DND-41 (cell line): ENCODE results near the gene SERPINA5.

Experiments used
- ATAC-seq: fragments of 200-7000 bp; cut with Tn5 transposase; 3 replicates; pipeline ENCODE4 v1.9.1; 2021; ENCODE audit warnings: low read depth; ENCODE audit not compliant: insufficient read depth
- DNase-seq: peaks from one replicate; pipeline ENCODE4 v3.0.0-alpha.2; 2020
- H2AFZ ChIP-seq: 2 replicates; pipeline ENCODE4 v1.6.0; 2012; ENCODE audit warnings: low read depth, low read length
- H3K27ac ChIP-seq: 2 replicates; pipeline ENCODE4 v1.5.1; 2012; ENCODE audit warnings: low read length, inconsistent platforms
- H3K27me3 ChIP-seq: fragments of 200-600 bp; sonication (generic); 2 replicates; pipeline ENCODE4 v1.6.0; 2012; ENCODE audit warnings: low read length, mild to moderate bottlenecking, inconsistent platforms; ENCODE audit not compliant: insufficient read depth, poor library complexity
- H3K36me3 ChIP-seq: 2 replicates; pipeline ENCODE4 v1.5.1; 2012; ENCODE audit warnings: low read length, inconsistent platforms; ENCODE audit not compliant: insufficient read depth
- H3K4me1 ChIP-seq: 2 replicates; pipeline ENCODE4 v1.5.1; 2012; ENCODE audit warnings: mild to moderate bottlenecking, low read length; ENCODE audit not compliant: insufficient read depth
- H3K4me2 ChIP-seq: 2 replicates; pipeline ENCODE4 v1.6.0; 2012; ENCODE audit warnings: mild to moderate bottlenecking, moderate library complexity, low read length, inconsistent platforms; ENCODE audit not compliant: insufficient read depth
- H3K4me3 ChIP-seq, 2 experiments: fragments of 200-600 bp in 1 of 2; shearing (Covaris generic) in 1 of 2; 2 replicates each; pipeline ENCODE4 v1.5.1; 2012 to 2016; ENCODE audit warnings: inconsistent platforms in 2 of 2, low read length in 2 of 2, mild to moderate bottlenecking in 2 of 2, low read depth in 1 of 2, moderate library complexity in 1 of 2
- H3K79me2 ChIP-seq: 2 replicates; pipeline ENCODE4 v1.6.0; 2012; ENCODE audit warnings: low read length, inconsistent platforms; ENCODE audit not compliant: insufficient read depth
- H3K9ac ChIP-seq: 2 replicates; pipeline ENCODE4 v1.6.0; 2012; ENCODE audit warnings: low read depth, mild to moderate bottlenecking, inconsistent platforms, low read length, moderate library complexity
- H3K9me3 ChIP-seq: 2 replicates; pipeline ENCODE4 v1.5.1; 2012; ENCODE audit warnings: low read length, moderate library complexity, mild to moderate bottlenecking, inconsistent platforms; ENCODE audit not compliant: insufficient read depth, severe bottlenecking
- H4K20me1 ChIP-seq: 2 replicates; pipeline ENCODE4 v1.6.0; 2012; ENCODE audit warnings: low read length; ENCODE audit not compliant: insufficient read depth
- CTCF ChIP-seq: IDR thresholded peaks from 2 replicates; pipeline ENCODE4 v1.5.1; 2012; ENCODE audit warnings: borderline replicate concordance, low read length, moderate library complexity, mild to moderate bottlenecking; ENCODE audit not compliant: poor library complexity, severe bottlenecking; ENCODE audit errors: extremely low read depth
- EZH2 ChIP-seq: IDR thresholded peaks from 3 replicates; pipeline ENCODE4 v1.6.1; 2012; ENCODE audit warnings: borderline replicate concordance, low read depth, mild to moderate bottlenecking, moderate library complexity, low read length, inconsistent platforms; ENCODE audit not compliant: severe bottlenecking

The SERPINA5 gene

GRCh38 chr14:94617366-94617941, 36.2 kb downstream of the SERPINA5 start:
- H3K27me3 ChIP-seq, result no peaks in the 10 kb centered on the region
- no peaks in the 10 kb centered on the region for H4K20me1 ChIP-seq
- no peak overlapping the region for H3K27ac ChIP-seq
- H3K9me3 ChIP-seq, result peaks cover 18% of the 10 kb centered on the region
- H2AFZ ChIP-seq, result no peak overlapping the region
- no peaks in the 10 kb centered on the region for H3K4me1 ChIP-seq
- no peaks in the 10 kb centered on the region for H3K36me3 ChIP-seq
- H3K4me2 ChIP-seq, result no peak overlapping the region
- H3K79me2 ChIP-seq, result no peaks in the 10 kb centered on the region
- ATAC-seq (no peak), DNase-seq (no peak)
- H3K4me3 ChIP-seq, result no peak overlapping the region
- TF ChIP-seq EZH2 (no peak), CTCF (no peak)
- no peak overlapping the region for H3K9ac ChIP-seq

- DNase-seq (no peak), ATAC-seq (no peak)
- Histone ChIP-seq H3K9ac (no peak overlapping the region), H3K27me3 (no peaks in the 10 kb centered on the region), H3K79me2 (no peaks in the 10 kb centered on the region), H2AFZ (no peak overlapping the region), H3K36me3 (no peaks in the 10 kb centered on the region), H3K4me1 (no peaks in the 10 kb centered on the region), H3K9me3 (peaks cover 18% of the 10 kb centered on the region), H4K20me1 (no peaks in the 10 kb centered on the region), H3K4me2 (no peak overlapping the region), H3K4me3 (no peak overlapping the region), H3K27ac (no peak overlapping the region)
- TF ChIP-seq CTCF (no peak), EZH2 (no peak)
These were observed 37.0 kb downstream of the SERPINA5 start for GRCh38 chr14:94617988-94618822.

- Histone ChIP-seq H3K27ac (no peak overlapping the region), H3K4me1 (no peaks in the 10 kb centered on the region), H3K4me3 (no peak overlapping the region), H4K20me1 (no peaks in the 10 kb centered on the region), H3K27me3 (no peaks in the 10 kb centered on the region), H3K36me3 (no peaks in the 10 kb centered on the region), H3K4me2 (no peak overlapping the region), H3K79me2 (no peaks in the 10 kb centered on the region), H3K9me3 (peaks cover 18% of the 10 kb centered on the region), H3K9ac (no peak overlapping the region), H2AFZ (no peak overlapping the region)
- no peak for TF ChIP-seq CTCF
- no peak for TF ChIP-seq EZH2
- ATAC-seq, result no peak
- DNase-seq, result no peak
These were observed 38.1 kb downstream of the SERPINA5 start for GRCh38 chr14:94619297-94619696.

- no peak overlapping the region for H2AFZ ChIP-seq
- TF ChIP-seq CTCF, result no peak
- TF ChIP-seq EZH2, result no peak
- no peak overlapping the region for H3K4me3 ChIP-seq
- no peaks in the 10 kb centered on the region for H3K27me3 ChIP-seq
- ATAC-seq (no peak), DNase-seq (no peak)
- H4K20me1 ChIP-seq, result no peaks in the 10 kb centered on the region
- H3K27ac ChIP-seq, result no peak overlapping the region
- H3K36me3 ChIP-seq, result no peaks in the 10 kb centered on the region
- no peak overlapping the region for H3K4me2 ChIP-seq
- no peaks in the 10 kb centered on the region for H3K79me2 ChIP-seq
- peaks cover 18% of the 10 kb centered on the region for H3K9me3 ChIP-seq
- no peaks in the 10 kb centered on the region for H3K4me1 ChIP-seq
- H3K9ac ChIP-seq, result no peak overlapping the region
These were observed 39.4 kb downstream of the SERPINA5 start for GRCh38 chr14:94620597-94620996.
